ENCODE data around the gene PAPSS2. TPM values are rescaled to one million over a fixed set of nuclear protein-coding genes. Genes with fewer than 3 reads are reported as not detected.

PAPSS2 gene
- total RNA-seq, 4 donors from 2014 or later = 2.2 to 5.1 (median 4.5) TPM

DNA sequence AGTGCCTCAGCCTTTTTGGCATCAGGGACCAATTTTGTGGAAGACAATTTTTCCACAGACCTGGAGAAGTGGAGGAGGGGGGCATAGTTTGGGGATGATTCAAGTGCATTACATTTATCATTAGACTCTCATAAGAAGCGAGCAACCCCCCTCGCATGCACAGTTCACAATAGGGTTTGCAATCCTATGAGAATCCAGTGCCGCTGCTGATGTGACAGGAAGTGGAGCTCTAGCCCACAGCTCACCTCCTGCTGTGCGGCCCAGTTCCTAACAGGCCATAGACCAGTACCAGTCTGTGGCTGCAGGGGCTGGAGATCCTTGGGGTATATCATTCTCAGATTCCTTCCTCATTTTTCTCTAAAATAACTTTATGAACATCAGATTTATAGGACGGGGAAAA is 107.6 kb downstream of the PAPSS2 start:
- TF ChIP-seq, protein P1, sequence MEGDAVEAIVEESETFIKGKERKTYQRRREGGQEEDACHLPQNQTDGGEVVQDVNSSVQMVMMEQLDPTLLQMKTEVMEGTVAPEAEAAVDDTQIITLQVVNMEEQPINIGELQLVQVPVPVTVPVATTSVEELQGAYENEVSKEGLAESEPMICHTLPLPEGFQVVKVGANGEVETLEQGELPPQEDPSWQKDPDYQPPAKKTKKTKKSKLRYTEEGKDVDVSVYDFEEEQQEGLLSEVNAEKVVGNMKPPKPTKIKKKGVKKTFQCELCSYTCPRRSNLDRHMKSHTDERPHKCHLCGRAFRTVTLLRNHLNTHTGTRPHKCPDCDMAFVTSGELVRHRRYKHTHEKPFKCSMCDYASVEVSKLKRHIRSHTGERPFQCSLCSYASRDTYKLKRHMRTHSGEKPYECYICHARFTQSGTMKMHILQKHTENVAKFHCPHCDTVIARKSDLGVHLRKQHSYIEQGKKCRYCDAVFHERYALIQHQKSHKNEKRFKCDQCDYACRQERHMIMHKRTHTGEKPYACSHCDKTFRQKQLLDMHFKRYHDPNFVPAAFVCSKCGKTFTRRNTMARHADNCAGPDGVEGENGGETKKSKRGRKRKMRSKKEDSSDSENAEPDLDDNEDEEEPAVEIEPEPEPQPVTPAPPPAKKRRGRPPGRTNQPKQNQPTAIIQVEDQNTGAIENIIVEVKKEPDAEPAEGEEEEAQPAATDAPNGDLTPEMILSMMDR (IDR thresholded peaks at IDR 0.05) = no peak
- TF ChIP-seq POLR2A (IDR thresholded peaks at IDR 0.05) = no peak
- no peak for DNase-seq (ENCODE audit: low spot score in 2 of 2)
- 94 to 97% methylated on average over 5 of the region's 5 CpGs for WGBS, 2 donors
- intact Hi-C loops (cut with DNase I; ENCODE audit: low total_unique reads) = no loop called here
- no peak overlapping the region for H3K4me3 ChIP-seq (ENCODE audit: low read depth, poor library complexity, severe bottlenecking)

- TF ChIP-seq, protein P1 (IDR thresholded peaks at IDR 0.05) = no peak
- no peak for TF ChIP-seq POLR2A (IDR thresholded peaks at IDR 0.05)
- DNase-seq (ENCODE audit: low spot score in 2 of 2) = no peak
- no peak overlapping the region for H3K4me3 ChIP-seq (ENCODE audit: low read depth, poor library complexity, severe bottlenecking)
- 87 to 89% methylated on average over 2 of the region's 2 CpGs for WGBS, 2 donors
- intact Hi-C loops (cut with DNase I; ENCODE audit: low total_unique reads) = no loop called here
These were observed 112.3 kb downstream of the PAPSS2 start for GRCh38 chr10:87771871-87772500.

GRCh38 chr10:87775766-87776165 is 116.1 kb downstream of the PAPSS2 start:
- WGBS, 2 donors = 70 to 72% methylated on average over 4 of the region's 4 CpGs
- TF ChIP-seq POLR2A (IDR thresholded peaks at IDR 0.05) = no peak
- TF ChIP-seq, protein P1 (IDR thresholded peaks at IDR 0.05) = no peak
- no peak overlapping the region for H3K4me3 ChIP-seq (ENCODE audit: low read depth, poor library complexity, severe bottlenecking)
- intact Hi-C loops (cut with DNase I; ENCODE audit: low total_unique reads) = no loop called here
- no peak for DNase-seq (ENCODE audit: low spot score in 2 of 2)

GRCh38 chr10:87776328-87776727 is 116.7 kb downstream of the PAPSS2 start:
- H3K4me3 ChIP-seq (ENCODE audit: low read depth, poor library complexity, severe bottlenecking) = no peak overlapping the region
- TF ChIP-seq POLR2A (IDR thresholded peaks at IDR 0.05) = no peak
- TF ChIP-seq, protein P1 (IDR thresholded peaks at IDR 0.05) = no peak
- no peak for DNase-seq (ENCODE audit: low spot score in 2 of 2)
- 97% methylated on average over 6 of the region's 6 CpGs for WGBS, 2 donors
- intact Hi-C loops (cut with DNase I; ENCODE audit: low total_unique reads) = no loop called here

GRCh38 chr10:87781545-87781944 is 121.9 kb downstream of the PAPSS2 start:
- intact Hi-C loops (cut with DNase I; ENCODE audit: low total_unique reads) = no loop called here
- TF ChIP-seq POLR2A (IDR thresholded peaks at IDR 0.05) = no peak
- TF ChIP-seq, protein P1 (IDR thresholded peaks at IDR 0.05) = no peak
- no peak for DNase-seq (ENCODE audit: low spot score in 2 of 2)
- WGBS, 2 donors = 91 to 98% methylated on average over 2 of the region's 2 CpGs
- no peak overlapping the region for H3K4me3 ChIP-seq (ENCODE audit: low read depth, poor library complexity, severe bottlenecking)

DNA sequence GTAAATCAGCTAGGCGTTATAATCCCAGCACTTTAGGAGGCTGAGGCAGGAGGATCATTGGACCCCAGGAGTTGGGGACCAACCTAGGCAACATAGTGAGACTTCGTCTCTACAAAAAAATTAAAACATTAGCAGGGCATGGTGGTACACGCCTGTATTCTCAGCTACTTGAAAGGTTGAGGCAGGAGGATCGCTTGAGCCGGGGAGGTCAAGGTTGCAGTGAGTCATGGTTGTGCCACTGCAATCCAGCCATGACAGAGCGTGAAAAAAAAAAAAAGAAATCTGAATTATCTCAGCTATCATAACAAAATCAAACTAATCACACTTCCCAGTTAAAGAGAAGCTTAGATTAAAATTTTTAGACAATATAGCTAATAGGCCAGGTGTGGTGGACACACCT is 123.0 kb downstream of the PAPSS2 start:
- WGBS, 2 donors = 95 to 97% methylated on average over 6 of the region's 6 CpGs
- no peak for DNase-seq (ENCODE audit: low spot score in 2 of 2)
- intact Hi-C loops (cut with DNase I; ENCODE audit: low total_unique reads) = no loop called here
- TF ChIP-seq, protein P1 (IDR thresholded peaks at IDR 0.05) = no peak
- no peak for TF ChIP-seq POLR2A (IDR thresholded peaks at IDR 0.05)
- no peak overlapping the region for H3K4me3 ChIP-seq (ENCODE audit: low read depth, poor library complexity, severe bottlenecking)

Data from lower leg skin (tissue), 4 donors.